Activated T-cell treated with anti-CD3 and anti-CD28 coated beads for 48 hours (primary cell): ENCODE data around the gene TNFRSF25.
"Not testable (repeated sequence)": the region's sequence is repeated elsewhere in the genome, so short reads cannot be mapped to it uniquely, and the experiment has no call there.

ENCODE experiments used
- DNase-seq: peaks from one replicate; pipeline ENCODE4 v3.0.0-alpha.2; 2020; ENCODE audit warnings: low read depth

TNFRSF25 gene

GRCh38 chr1:6470132-6471085, 4.4 kb upstream of the TNFRSF25 start:
- no peak for DNase-seq

- no peak for DNase-seq
Observed at GRCh38 chr1:6468729-6469461, 2.9 kb upstream of the TNFRSF25 start.

GRCh38 chr1:6467744-6468688, 2.0 kb upstream of the TNFRSF25 start:
- no peak for DNase-seq

- no peak for DNase-seq
Observed at GRCh38 chr1:6467224-6467623, 1.3 kb upstream of the TNFRSF25 start.

GRCh38 chr1:6466751-6467150, 778 bp upstream of the TNFRSF25 start:
- DNase-seq, result no peak

GRCh38 chr1:6465461-6466005, 440 bp downstream of the TNFRSF25 start:
- DNase-seq, result peak; percentile 44

GRCh38 chr1:6464915-6465314, 1.1 kb downstream of the TNFRSF25 start:
- DNase-seq, result no peak

GRCh38 chr1:6464514-6464836, 1.5 kb downstream of the TNFRSF25 start:
- DNase-seq, result no peak

- DNase-seq, result no peak
Observed at GRCh38 chr1:6463120-6463412, 2.9 kb downstream of the TNFRSF25 start.

GRCh38 chr1:6462412-6463119, 3.4 kb downstream of the TNFRSF25 start:
- no peak for DNase-seq

GRCh38 chr1:6461538-6462411, 4.2 kb downstream of the TNFRSF25 start:
- DNase-seq, result no peak

- DNase-seq, result no peak
Observed at GRCh38 chr1:6461051-6461530, 4.9 kb downstream of the TNFRSF25 start.

- peak; percentile 74 for DNase-seq
Observed at GRCh38 chr1:6460301-6461050, 5.5 kb downstream of the TNFRSF25 start.

GRCh38 chr1:6459850-6460265, 6.1 kb downstream of the TNFRSF25 start:
- DNase-seq, result no peak

GRCh38 chr1:6456800-6457466, 9.0 kb downstream of the TNFRSF25 start:
- no peak for DNase-seq

- not testable (repeated sequence) for DNase-seq
Observed at GRCh38 chr1:6455752-6456520, 10.0 kb downstream of the TNFRSF25 start.

GRCh38 chr1:6454856-6455751, 10.9 kb downstream of the TNFRSF25 start:
- no peak for DNase-seq
